H7 (cell line): ENCODE data around the gene OBSCN. TPM values are rescaled to one million over a fixed set of nuclear protein-coding genes. Genes with fewer than 3 reads are reported as not detected.
"Not testable (repeated sequence)": the region's sequence is repeated elsewhere in the genome, so short reads cannot be mapped to it uniquely, and the experiment has no call there.

ENCODE experiments used
- DNase-seq: peaks from one replicate; pipeline ENCODE4 v3.0.0; 2012
- H3K27me3 ChIP-seq: 2 replicates; pipeline ENCODE4 v1.6.0; 2011; ENCODE audit warnings: mild to moderate bottlenecking, low read length; ENCODE audit not compliant: control insufficient read depth, insufficient read depth
- H3K36me3 ChIP-seq: replicated peaks from 2 replicates; pipeline ENCODE4 v1.5.1; 2011; ENCODE audit warnings: low read length; ENCODE audit not compliant: control insufficient read depth, insufficient read depth
- H3K4me3 ChIP-seq: 2 replicates; pipeline ENCODE4 v1.5.1; 2011; ENCODE audit warnings: low read depth, mild to moderate bottlenecking, control low read depth, low read length, moderate library complexity; ENCODE audit not compliant: insufficient read depth
- total RNA-seq: library from RNA; depleted of rRNA; stranded (reverse); fragments of >200 nt; shearing (Covaris generic); gene quantifications from 2 replicates; pipeline ENCODE4 v1.2.3, GENCODE V29; 2014

The OBSCN gene
- total RNA-seq, 1 experiment from 2014 or later: 18.9 TPM

DNA sequence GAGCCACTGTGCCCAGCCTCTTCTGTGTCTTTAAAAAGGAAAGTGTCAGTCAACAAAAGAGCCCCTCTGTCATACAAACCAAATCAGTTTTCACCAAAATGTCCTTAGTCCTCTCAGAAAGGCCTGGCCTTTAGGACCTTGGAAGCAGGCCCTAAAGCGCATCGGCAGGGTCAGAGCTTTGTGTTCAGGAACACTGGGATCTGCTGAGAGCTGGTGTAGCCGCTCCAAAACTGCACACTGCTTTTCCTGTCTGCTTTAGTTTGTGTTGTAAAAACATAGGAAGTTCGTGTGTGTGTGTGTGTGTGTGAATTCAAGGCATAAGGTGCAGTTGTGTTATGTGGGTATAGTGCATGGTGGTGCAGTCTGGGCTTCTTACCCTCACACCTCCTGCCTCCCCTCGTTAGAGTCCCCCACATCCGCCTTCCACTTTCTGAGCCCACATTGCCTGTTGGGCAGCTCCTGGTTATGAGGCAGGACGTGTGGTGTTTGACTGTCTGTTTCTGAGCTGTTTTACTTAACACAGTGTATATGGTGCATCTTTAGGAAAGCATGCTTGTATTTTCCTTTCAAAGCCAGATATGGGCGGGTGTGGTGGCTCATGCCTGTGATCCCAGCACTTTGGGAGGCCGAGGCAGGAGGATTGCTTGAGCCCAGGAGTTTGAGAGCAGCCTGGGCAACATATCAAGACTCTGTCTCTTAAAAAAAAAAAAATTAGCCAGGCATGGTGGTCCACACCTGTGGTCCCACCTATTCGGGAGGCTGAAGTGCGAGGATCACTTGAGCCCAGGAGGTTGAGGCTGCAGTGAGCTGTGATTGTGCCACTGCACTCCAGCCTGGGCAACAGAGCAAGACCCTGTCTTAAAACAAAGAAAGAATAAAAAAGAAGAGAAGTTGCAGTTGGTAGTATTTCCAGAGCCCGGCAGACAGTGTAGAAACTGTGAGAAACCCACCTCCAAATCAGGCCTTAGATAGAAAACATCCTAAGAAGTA lies 29.8 kb upstream of the OBSCN start:
- Histone ChIP-seq H3K36me3 (no peaks in the 10 kb centered on the region), H3K27me3 (no peaks in the 10 kb centered on the region; the same call in 1 of the 2 replicates), H3K4me3 (no peak overlapping the region)
- no peak for DNase-seq

DNA sequence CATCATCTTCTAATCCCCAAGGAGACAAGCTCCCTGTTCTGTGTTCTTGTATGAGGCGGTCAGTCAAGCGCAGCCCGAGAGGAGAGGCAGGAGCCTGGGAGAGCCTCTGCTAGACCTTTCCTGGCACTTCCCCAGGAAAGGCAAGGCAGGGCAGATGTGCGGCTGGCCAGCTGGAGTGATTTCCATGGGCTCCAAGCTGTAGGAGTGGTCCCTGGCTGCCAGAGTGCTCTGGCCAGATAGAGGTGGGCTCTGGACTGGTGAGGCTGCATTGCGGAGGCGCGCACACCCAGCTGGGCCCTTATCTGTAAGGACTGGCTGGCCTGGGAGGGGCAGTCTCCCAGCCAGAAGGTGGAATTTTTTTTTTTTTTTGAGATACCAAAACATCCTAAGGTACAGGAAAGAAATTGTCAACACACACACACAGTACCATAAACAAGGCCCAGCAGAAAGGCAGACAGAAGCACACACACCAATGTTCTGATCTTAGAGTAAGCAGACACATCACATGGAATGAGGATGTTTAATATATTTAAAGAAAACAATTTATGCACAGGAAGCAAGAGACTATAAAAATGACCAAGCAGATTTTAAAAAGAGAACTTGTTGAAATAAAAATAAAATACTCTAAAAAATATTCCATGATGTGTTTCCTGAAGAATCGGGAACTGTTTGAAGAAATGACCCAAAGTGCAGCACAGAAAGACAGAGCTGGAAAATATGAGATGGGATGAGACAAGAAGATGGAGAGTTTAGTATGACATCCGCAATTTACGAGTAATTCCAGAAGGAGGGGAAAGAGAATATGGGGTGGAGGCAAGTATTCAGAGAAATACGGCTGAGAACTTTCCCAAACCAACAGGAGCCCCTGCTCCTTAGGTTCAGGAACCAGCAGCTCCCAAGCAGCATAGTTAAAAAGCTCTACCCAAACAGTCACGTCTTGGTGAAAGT lies 28.8 kb upstream of the OBSCN start:
- Histone ChIP-seq H3K4me3 (no peak overlapping the region), H3K27me3 (no peaks in the 10 kb centered on the region), H3K36me3 (no peaks in the 10 kb centered on the region)
- peak; percentile 22 for DNase-seq

DNA sequence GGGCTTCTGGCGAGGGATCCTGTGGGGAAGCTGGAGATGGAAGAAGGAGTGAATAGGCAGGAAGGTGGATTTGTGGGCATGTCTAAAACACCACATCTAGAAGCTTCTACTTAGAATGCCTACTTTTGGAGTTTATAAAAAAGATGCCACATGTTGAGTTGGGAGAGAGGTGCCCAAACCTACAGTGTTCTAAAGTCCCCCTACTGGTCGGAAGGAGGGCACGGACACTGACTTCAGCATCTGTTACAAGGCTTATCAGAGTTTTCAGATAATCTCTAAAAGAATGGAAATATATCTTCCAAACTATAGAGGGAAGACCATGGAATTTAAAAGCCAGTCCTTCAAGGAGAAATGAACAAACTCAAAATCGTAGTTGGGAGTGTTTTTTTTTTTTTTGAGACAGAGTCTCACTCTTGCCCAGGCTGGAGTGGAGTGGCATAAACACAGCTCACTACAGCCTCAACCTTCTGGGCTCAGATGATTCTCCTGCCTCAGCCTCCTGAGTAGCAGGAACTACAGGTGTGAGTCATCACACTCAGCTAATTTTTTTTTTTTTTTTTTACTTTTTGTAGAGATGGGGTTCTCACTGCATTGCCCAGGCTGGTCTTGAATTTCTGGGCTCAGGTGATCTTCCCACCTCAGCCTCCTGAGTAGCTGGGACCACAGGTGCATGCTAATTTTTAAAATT lies 27.4 kb upstream of the OBSCN start:
- H3K36me3 ChIP-seq: no peaks in the 10 kb centered on the region
- peak; percentile 61 for DNase-seq
- no peaks in the 10 kb centered on the region for H3K27me3 ChIP-seq
- no peak overlapping the region for H3K4me3 ChIP-seq

DNA sequence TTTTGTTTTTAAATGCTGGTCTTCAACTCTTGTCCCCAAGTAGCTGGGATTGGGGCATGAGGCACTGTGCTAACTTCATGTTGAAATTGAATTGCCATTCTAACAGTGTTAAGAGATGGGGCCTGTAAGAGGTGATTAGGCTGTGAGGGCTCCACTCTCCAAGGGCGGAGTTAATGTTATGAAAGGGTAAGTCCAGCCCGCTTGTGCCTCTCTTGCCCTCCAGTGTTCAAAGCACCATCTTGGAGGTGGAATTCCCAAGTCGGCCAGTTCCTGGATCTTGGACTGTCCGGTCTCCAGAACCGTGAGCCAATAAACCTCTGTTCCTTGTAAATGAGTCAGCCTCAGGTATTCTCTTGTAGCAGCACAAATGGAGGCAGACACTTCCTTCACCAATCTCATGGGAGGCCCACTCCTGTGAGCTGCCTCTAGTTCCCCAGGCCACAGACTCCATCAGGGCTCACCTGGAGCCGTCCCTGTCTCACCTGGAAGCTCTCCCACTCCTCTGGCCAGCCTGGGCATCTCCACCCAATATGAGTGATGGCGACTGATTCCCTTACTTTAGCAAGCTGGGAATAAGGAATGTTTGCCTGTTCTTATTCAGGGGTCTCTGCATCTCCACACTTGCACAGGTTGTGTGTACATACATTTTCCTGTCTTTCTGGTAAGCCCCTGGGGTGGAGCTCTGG lies 26.7 kb upstream of the OBSCN start:
- H3K4me3 ChIP-seq: no peak overlapping the region
- no peaks in the 10 kb centered on the region for H3K36me3 ChIP-seq
- no peak for DNase-seq
- no peaks in the 10 kb centered on the region for H3K27me3 ChIP-seq

DNA sequence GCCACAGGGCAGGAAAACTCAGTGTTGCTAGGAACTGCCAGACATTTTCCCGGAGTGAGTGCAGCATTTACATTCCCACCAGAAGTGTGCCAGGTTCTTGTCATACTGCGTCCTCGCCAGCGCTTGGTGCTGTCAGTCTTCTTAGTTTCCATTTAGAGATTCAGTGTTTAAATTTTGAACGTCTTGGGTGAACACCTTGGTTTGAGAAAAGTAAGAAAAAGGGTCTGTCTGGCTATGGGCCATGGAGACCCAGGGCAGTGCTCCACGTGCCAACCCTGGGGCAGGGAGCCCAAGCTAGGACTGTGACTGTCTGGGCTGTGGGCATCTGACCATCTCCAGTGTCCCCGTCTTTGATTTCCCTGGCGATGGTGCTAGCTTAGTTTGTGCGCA lies 26.2 kb upstream of the OBSCN start:
- no peak overlapping the region for H3K4me3 ChIP-seq
- H3K36me3 ChIP-seq: no peaks in the 10 kb centered on the region
- no peak for DNase-seq
- H3K27me3 ChIP-seq: no peaks in the 10 kb centered on the region

DNA sequence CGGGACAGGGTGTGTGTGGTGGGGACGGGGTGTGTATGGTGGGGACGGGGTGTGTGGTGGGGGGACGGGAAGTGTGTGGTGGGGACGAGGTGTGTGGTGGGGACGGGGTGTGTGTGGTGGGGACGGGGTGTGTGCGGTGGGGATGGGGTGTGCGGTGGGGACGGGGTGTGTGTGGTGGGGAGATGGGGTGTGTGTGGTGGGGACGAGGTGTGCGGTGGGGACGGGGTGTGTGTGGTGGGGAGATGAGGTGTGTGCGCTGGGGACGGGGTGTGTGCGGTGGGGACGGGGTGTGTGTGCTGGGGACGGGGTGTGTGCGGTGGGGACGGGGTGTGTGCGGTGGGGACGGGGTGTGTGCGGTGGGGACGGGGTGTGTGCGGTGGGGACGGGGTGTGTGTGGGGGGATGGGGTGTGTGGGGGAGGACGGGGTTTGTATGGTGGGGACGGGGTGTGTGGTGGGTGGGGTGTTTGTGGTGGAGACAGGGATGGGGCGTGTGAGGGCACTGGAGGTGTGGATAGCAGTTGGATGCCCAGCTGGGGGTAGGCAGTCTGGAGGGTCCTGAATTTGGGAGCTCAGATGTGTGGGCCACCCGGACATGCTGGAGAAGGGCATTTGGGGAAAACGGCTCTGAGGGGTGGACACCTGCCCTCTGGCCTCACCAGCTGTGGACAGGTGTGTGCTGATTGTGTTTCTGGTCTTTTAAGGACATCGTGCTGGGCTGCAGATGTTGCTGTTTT lies 25.4 kb upstream of the OBSCN start:
- H3K36me3 ChIP-seq: no peaks in the 10 kb centered on the region
- DNase-seq: no peak
- no peaks in the 10 kb centered on the region for H3K27me3 ChIP-seq
- no peak overlapping the region for H3K4me3 ChIP-seq

DNA sequence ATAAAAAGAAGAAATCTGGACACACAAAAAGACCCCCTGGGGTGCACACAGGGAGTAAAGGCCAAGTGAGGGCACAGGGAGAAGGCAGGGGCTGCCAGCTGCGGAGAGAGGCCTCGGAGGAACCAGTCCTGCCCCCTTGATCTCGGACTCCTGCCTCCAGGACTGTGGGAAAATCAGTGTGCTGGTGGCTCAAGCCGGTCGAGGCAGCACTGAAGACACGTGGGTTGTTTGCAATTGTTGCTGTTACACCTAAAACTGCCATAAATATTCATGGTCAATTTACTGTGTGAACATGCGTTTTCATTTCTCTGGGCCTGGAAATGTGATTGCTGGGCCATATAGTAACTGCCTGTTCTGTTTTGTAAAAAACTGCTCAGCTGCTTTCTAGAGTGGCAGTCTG lies 23.7 kb upstream of the OBSCN start:
- DNase-seq: no peak
- no peak overlapping the region for H3K4me3 ChIP-seq
- H3K36me3 ChIP-seq: no peaks in the 10 kb centered on the region
- no peaks in the 10 kb centered on the region for H3K27me3 ChIP-seq

DNA sequence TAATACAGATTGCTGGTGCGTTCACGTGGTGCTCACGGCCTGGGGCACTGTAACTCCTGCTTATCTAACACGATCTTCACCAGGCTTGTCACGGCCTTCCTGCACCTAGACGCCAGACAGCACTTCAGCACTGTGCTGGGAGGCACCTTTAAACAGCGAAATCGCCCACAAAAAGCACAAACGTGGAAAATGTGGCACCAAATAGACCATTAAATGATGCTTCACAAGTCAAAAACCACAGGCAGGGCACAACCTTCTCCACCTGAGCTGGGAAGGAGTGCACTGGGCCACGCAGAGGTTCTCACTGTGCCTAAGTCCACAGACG lies 22.2 kb upstream of the OBSCN start:
- Histone ChIP-seq H3K27me3 (no peaks in the 10 kb centered on the region), H3K36me3 (no peaks in the 10 kb centered on the region), H3K4me3 (no peak overlapping the region)
- no peak for DNase-seq

DNA sequence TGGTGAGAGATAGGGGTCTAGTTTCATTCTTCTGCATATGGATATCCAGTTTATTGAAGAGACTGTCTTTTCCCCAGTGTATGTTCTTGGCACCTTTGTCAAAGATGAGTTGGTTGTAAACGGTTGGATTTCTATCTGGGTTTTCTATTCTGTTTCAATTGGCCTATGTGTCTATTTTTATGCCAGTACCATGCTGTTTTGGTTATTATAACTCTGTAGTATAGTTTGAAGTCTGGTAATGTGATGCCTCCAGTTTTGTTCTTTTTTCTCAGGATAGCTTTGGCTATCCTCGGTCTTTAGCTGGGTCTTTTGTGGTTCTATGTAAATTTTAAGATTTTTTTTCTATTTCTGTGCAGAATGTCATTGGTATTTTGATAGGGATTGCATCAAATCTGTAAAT lies 19.6 kb upstream of the OBSCN start:
- not testable (repeated sequence) for H3K27me3 ChIP-seq, H3K4me3 ChIP-seq, H3K36me3 ChIP-seq, DNase-seq

DNA sequence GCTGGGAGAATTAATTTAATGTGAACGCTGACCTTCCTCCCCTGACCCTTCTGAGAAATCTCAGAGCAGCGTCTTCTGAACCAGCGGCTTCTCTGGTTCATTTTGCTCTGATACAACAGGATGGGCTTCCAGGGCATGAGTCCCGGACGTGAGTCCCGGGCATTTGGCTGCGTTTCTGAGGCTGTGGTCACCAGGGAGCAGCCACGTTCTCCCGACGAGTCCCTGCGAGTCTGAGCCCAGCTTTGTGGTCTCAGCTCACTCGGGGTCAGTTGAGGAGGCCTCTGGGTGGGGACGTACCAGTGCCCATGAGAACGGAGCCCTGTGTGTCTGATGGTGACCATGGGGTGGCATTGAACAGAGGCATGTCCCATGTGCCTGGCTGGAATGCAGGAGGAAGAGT lies 17.7 kb upstream of the OBSCN start:
- H3K36me3 ChIP-seq: no peaks in the 10 kb centered on the region
- H3K4me3 ChIP-seq: no peak overlapping the region
- no peaks in the 10 kb centered on the region for H3K27me3 ChIP-seq
- no peak for DNase-seq

DNA sequence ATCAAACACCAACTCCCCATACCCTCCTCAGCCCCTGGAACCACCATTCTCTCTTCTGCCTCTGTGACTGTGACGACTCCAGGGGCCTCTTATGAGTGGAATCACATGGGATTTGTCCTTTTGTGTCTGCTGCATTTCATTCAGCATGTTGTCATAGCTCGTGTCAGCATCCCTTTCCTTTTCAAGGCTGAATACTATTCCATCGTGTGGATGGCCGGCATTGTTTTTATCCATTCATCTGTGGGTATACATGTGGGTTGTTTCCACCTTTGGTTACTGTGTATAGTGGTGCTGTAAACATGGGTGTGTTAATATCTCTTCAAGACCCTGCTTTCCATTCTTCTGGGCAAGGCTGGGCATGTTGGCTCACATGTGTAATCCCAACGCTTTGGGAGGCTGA lies 17.1 kb upstream of the OBSCN start:
- H3K27me3 ChIP-seq: no peaks in the 10 kb centered on the region
- H3K36me3 ChIP-seq: no peaks in the 10 kb centered on the region
- no peak overlapping the region for H3K4me3 ChIP-seq
- DNase-seq: no peak

DNA sequence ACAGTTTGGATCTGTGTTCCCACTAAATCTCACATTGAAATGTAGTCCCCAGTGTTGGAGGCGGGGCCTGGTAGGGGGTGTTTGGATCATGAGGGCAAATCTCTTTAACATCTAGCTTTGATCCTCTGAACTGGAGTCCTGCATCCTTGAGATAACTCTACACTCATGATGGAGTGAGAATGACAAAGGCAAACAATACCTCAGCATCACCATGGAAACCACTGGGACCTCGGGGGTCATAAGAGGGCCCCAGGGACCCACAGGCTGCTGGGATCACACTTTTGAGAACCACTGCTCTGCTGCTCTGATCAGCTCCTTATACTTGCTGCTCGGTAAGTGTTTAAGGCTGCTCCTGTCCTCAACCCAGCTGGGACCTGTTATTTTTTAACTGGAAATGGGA lies 13.4 kb upstream of the OBSCN start:
- DNase-seq: no peak
- H3K36me3 ChIP-seq: no peaks in the 10 kb centered on the region

DNA sequence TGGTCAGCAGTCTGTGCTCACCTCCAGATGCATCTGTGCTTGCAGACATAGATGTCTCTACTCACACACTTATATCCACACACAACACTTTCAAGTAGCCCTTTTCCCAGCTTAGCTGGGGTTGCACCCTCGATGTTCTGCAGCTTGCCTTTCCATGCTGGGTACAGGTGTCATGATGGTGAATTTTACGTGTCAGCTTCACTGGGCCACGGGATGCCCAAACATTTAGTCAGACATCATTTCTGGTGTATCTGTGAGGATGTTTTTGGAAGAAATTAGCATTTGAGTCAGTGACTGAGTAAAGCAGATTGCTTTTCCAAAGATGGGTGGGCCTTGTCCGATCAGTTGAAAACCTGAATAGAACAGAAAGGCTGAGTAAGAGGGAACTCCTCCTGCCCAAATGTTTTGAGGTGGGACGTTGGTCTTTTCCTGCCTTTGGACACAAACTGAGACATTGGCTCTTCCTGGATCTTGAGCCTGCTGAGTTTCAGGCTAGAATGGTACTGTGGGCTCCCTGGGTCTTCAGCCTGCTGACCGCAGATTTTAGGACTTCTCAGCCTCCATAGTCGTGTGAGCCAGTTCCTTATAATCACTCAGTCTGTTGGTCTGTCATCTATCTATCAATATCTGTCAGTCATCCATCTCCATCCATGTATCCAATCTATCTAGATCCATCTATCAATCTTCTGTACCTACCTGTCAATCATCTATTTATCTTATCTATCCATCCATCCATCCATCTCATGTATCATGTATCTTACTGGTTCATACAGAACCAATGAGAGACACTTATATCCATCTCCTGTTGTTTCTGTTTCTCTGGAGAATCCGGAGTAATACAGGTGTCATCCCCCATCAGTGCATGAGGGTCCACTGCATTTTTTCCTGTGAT lies 12.7 kb upstream of the OBSCN start:
- no peak for DNase-seq
- Histone ChIP-seq H3K27me3 (no peaks in the 10 kb centered on the region), H3K4me3 (no peak overlapping the region), H3K36me3 (no peaks in the 10 kb centered on the region)

More for the DNA sequence above, 13.4 kb upstream of the OBSCN start:
- H3K27me3 ChIP-seq: no peaks in the 10 kb centered on the region
- H3K4me3 ChIP-seq: no peak overlapping the region
